Transverse colon (tissue), 4 donors: Measurements from ENCODE around the gene CHRM5.

Experiments used
- CTCF ChIP-seq, 5 experiments: fragments of 200-600 bp in 3 of 5; fragments of 450-650 bp in 2 of 5; sonication (generic) in 3 of 5; IDR thresholded peaks; 1 replicate in 2 of 5; 2 replicates in 3 of 5; pipeline ENCODE4 v1.5.1; 2016 to 2017; ENCODE audit warnings: antibody characterized with exemption in 5 of 5, inconsistent platforms in 3 of 5, mild to moderate bottlenecking in 2 of 5, moderate library complexity in 1 of 5
- POLR2AphosphoS5 ChIP-seq, 3 donors: sonication (generic); formaldehyde crosslinking; IDR thresholded peaks; one replicate each; pipeline ENCODE4 v1.6.1; 2016; ENCODE audit warnings: antibody characterized with exemption in 3 of 3

- TF ChIP-seq POLR2AphosphoS5 (IDR thresholded peaks at IDR 0.05) (peak in 2 of 3 donors; percentile 57 to 69), CTCF (IDR thresholded peaks at IDR 0.05) (no peak)
These were observed 70.0 kb downstream of the CHRM5 start for GRCh38 chr15:34038023-34038870.
